Neutrophil (primary cell): ENCODE data around the gene FCHSD2.

Experiments used
- H3K27ac ChIP-seq: fragments of 200-600 bp; sonication (generic); 2 replicates; pipeline ENCODE4 v1.5.1; 2016; ENCODE audit warnings: mild to moderate bottlenecking, moderate library complexity
- H3K27me3 ChIP-seq: fragments of 200-600 bp; sonication (generic); 2 replicates; pipeline ENCODE4 v1.6.0; 2016; ENCODE audit warnings: mild to moderate bottlenecking
- H3K36me3 ChIP-seq: fragments of 200-600 bp; sonication (generic); 2 replicates; pipeline ENCODE4 v1.5.1; 2017
- H3K4me1 ChIP-seq, 2 experiments: fragments of 200-600 bp in 1 of 2; sonication (generic) in 1 of 2; 1 replicate in 1 of 2; 2 replicates in 1 of 2; pipeline versions ENCODE4 v1.5.1 to v1.6.1; 2013 to 2016; ENCODE audit warnings: low read depth in 1 of 2, low read length in 1 of 2, mild to moderate bottlenecking in 1 of 2, moderate library complexity in 1 of 2; ENCODE audit not compliant: control insufficient read depth in 1 of 2, insufficient read depth in 1 of 2
- H3K4me3 ChIP-seq, 2 experiments: fragments of 200-600 bp in 1 of 2; sonication (generic) in 1 of 2; 1 replicate in 1 of 2; 2 replicates in 1 of 2; pipeline ENCODE4 v1.5.1; 2013 to 2016; ENCODE audit warnings: low read depth in 1 of 2, low read length in 1 of 2, mild to moderate bottlenecking in 1 of 2, moderate library complexity in 1 of 2
- H3K9me3 ChIP-seq: fragments of 200-600 bp; sonication (generic); 2 replicates; pipeline ENCODE4 v1.5.1; 2016
- TF ChIP-seq, protein P1 (sequence below): fragments of 200-600 bp; sonication (generic); IDR thresholded peaks from 2 replicates; pipeline ENCODE4 v1.5.1; 2016; ENCODE audit warnings: antibody characterized with exemption

Gene FCHSD2

DNA sequence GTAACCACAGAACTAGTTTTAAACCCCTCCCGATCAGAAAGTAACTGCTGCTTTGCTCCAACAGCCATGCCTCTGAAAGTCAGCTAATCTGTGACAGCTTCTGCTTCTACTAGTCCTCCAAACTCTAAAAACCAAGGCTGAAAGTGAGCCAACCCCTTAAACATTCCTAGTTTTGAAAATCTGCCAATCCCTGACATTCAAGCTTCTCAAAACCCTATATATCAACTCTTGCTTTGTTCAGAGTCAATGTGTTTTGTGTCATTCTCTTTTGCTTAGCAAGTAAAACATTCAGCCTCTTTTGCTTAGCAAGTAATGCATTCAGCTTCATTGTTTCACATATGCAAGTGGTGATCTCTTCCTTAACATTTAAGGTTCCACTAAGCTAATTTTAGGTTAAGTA, 271.0 kb downstream of the FCHSD2 start:
- no peaks in the 10 kb centered on the region for H3K27me3 ChIP-seq
- no peaks in the 10 kb centered on the region for H3K4me1 ChIP-seq
- TF ChIP-seq, protein P1, sequence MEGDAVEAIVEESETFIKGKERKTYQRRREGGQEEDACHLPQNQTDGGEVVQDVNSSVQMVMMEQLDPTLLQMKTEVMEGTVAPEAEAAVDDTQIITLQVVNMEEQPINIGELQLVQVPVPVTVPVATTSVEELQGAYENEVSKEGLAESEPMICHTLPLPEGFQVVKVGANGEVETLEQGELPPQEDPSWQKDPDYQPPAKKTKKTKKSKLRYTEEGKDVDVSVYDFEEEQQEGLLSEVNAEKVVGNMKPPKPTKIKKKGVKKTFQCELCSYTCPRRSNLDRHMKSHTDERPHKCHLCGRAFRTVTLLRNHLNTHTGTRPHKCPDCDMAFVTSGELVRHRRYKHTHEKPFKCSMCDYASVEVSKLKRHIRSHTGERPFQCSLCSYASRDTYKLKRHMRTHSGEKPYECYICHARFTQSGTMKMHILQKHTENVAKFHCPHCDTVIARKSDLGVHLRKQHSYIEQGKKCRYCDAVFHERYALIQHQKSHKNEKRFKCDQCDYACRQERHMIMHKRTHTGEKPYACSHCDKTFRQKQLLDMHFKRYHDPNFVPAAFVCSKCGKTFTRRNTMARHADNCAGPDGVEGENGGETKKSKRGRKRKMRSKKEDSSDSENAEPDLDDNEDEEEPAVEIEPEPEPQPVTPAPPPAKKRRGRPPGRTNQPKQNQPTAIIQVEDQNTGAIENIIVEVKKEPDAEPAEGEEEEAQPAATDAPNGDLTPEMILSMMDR = no peak
- no peak overlapping the region for H3K27ac ChIP-seq
- peaks cover 33% of the 10 kb centered on the region for H3K36me3 ChIP-seq
- no peaks in the 10 kb centered on the region for H3K9me3 ChIP-seq
- H3K4me3 ChIP-seq = no peak overlapping the region

- Histone ChIP-seq H3K4me1 (no peaks in the 10 kb centered on the region), H3K4me3 (no peak overlapping the region), H3K27me3 (no peaks in the 10 kb centered on the region), H3K9me3 (no peaks in the 10 kb centered on the region), H3K36me3 (peaks cover 35% of the 10 kb centered on the region), H3K27ac (no peak overlapping the region)
- TF ChIP-seq, protein P1 = no peak
These were observed 272.3 kb downstream of the FCHSD2 start for GRCh38 chr11:72869831-72870230.

DNA sequence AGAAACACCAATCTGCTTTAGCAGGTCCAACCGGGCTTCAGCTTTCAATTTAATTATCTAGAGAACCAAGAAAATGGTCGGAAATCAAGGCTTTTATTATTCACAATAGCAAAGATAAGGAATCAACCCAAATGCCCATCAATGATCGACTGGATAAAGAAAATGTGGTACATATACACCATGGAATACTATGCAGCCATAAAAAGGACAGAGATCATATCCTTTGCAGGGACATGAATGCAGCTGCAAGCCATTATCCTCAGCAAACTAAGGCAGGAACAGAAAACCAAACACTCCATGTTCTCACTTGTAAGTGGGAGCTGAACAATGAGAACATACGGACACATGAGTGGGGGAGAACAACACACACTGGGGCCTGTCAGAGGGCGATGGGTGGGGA, 274.1 kb downstream of the FCHSD2 start:
- Histone ChIP-seq H3K27me3 (no peaks in the 10 kb centered on the region), H3K4me3 (no peak overlapping the region), H3K36me3 (peaks cover 33% of the 10 kb centered on the region), H3K27ac (no peak overlapping the region), H3K4me1 (no peaks in the 10 kb centered on the region), H3K9me3 (no peaks in the 10 kb centered on the region)
- TF ChIP-seq, protein P1 = no peak

GRCh38 chr11:72864702-72865655, 277.1 kb downstream of the FCHSD2 start:
- Histone ChIP-seq H3K4me3 (no peak overlapping the region), H3K27ac (no peak overlapping the region), H3K9me3 (no peaks in the 10 kb centered on the region), H3K27me3 (no peaks in the 10 kb centered on the region), H3K4me1 (no peaks in the 10 kb centered on the region), H3K36me3 (peaks cover 27% of the 10 kb centered on the region)
- TF ChIP-seq, protein P1 = no peak

DNA sequence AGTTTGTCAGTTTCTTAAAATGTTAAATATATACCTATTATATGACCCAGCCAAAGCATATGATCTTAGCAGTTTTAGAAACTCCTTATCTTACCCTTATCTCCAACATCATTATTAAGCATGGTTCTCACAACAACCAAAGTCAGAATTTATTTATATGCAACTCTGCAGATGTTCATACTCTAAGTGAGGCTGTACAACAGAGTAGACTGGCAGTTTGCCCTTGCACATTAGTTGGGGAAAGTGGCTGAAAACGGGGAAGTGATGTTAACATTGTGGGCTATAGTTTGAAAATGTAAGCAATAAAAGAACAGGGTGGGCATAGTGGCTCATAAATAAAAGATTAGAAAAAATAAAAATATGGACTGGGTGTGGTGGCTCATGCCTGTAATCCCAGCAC, 278.2 kb downstream of the FCHSD2 start:
- Histone ChIP-seq H3K36me3 (peaks cover 27% of the 10 kb centered on the region), H3K4me3 (no peak overlapping the region), H3K4me1 (no peaks in the 10 kb centered on the region), H3K27me3 (no peaks in the 10 kb centered on the region), H3K9me3 (no peaks in the 10 kb centered on the region), H3K27ac (no peak overlapping the region)
- TF ChIP-seq, protein P1 = no peak
